K562 (cell line): ENCODE measurements around the gene TMEM11. TPM values are rescaled to one million over a fixed set of nuclear protein-coding genes. Genes with fewer than 3 reads are reported as not detected.

Source experiments
- ATAC-seq: fragments of 200-7000 bp; cut with Tn5 transposase; 3 replicates; pipeline ENCODE4 v1.9.1; 2020; ENCODE audit warnings: moderate library complexity
- BruUV-seq: library from RNA; stranded (reverse); fragments of 400-500 nt; replicated peaks from 2 replicates; lab custom pipeline; 2021; lab: Mats Ljungman, UMichigan
- CTCF ChIA-PET: fragments of 300-600 bp; formaldehyde crosslinking; extraction: SDS; loops from one replicate; lab custom pipeline; 2021; ENCODE audit warnings: low intra/inter-chr PET ratio; lab: Yijun Ruan, JAX
- POLR2A ChIA-PET: fragments of 300-600, 350-650 bp; sonication (Branson Sonifier 250); formaldehyde crosslinking; extraction: SDS; loops from one replicate; lab custom pipeline; 2021; ENCODE audit warnings: antibody characterized with exemption, inconsistent platforms; lab: Yijun Ruan, JAX
- DNase-seq, 4 experiments: peaks; one replicate each; pipeline versions ENCODE4 v3.0.0 to v3.0.0-alpha.2; 2011 to 2018; ENCODE audit warnings: low spot score in 3 of 4, mixed read lengths in 3 of 4; ENCODE audit errors: extremely low read depth in 1 of 4
- FAIRE-seq: peaks from 2 replicates; lab custom pipeline; 2011; peaks lifted over from hg19 to GRCh38; lab: Jason Lieb, UNC
- H2AFZ ChIP-seq: 2 replicates; pipeline ENCODE4 v1.6.0; 2011; ENCODE audit warnings: low read depth, low read length, control low read depth, inconsistent platforms
- H3K27ac ChIP-seq: fragments of 200-600 bp; 3 replicates; pipeline ENCODE4 v1.8.0; 2011; ENCODE audit warnings: low read depth, mild to moderate bottlenecking, control low read depth, inconsistent platforms, low read length, moderate library complexity, mixed read lengths; ENCODE audit errors: extremely low read depth
- H3K27me3 ChIP-seq, 2 experiments: fragments of 300-600 bp in 1 of 2; 2 replicates in 1 of 2; 3 replicates in 1 of 2; pipeline versions ENCODE4 v1.6.0 to v1.8.0; 2011; ENCODE audit warnings: inconsistent platforms in 2 of 2, low read length in 2 of 2, mild to moderate bottlenecking in 1 of 2, mixed read lengths in 1 of 2, moderate library complexity in 1 of 2; ENCODE audit not compliant: control insufficient read depth in 2 of 2, insufficient read depth in 2 of 2
- H3K36me3 ChIP-seq: fragments of 300-600 bp; 3 replicates; pipeline ENCODE4 v1.8.0; 2011; ENCODE audit warnings: mild to moderate bottlenecking, low read length, inconsistent platforms; ENCODE audit not compliant: control insufficient read depth, insufficient read depth
- H3K4me1 ChIP-seq, 2 experiments: fragments of 200-600 bp in 1 of 2; replicated peaks in 1 of 2; 2 replicates in 1 of 2; 3 replicates in 1 of 2; pipeline versions ENCODE4 v1.5.1 to v1.8.0; 2011; ENCODE audit warnings: inconsistent platforms in 2 of 2, low read length in 2 of 2, mild to moderate bottlenecking in 1 of 2, mixed read lengths in 1 of 2, moderate library complexity in 1 of 2; ENCODE audit not compliant: control insufficient read depth in 2 of 2, insufficient read depth in 2 of 2
- H3K4me2 ChIP-seq: 2 replicates; pipeline ENCODE4 v1.6.1; 2011; ENCODE audit warnings: low read length, control low read depth, inconsistent platforms, mixed read lengths; ENCODE audit not compliant: insufficient read depth
- H3K4me3 ChIP-seq: fragments of 200-600 bp; sonication (generic), shearing (Covaris generic); 2 replicates; pipeline ENCODE4 v1.5.1; 2016; ENCODE audit warnings: control low read depth, inconsistent platforms
- H3K79me2 ChIP-seq: fragments of 200-600 bp; 3 replicates; pipeline ENCODE4 v1.8.0; 2011; ENCODE audit warnings: low read length, inconsistent platforms; ENCODE audit not compliant: control insufficient read depth, insufficient read depth
- H3K9ac ChIP-seq, 2 experiments: 2 replicates each; pipeline versions ENCODE4 v1.6.0 to v1.6.1; 2011; ENCODE audit warnings: low read depth in 2 of 2, low read length in 2 of 2, control low read depth in 1 of 2, inconsistent platforms in 1 of 2, mild to moderate bottlenecking in 1 of 2, mixed read lengths in 1 of 2; ENCODE audit not compliant: insufficient read depth in 1 of 2
- H3K9me1 ChIP-seq: one replicate; pipeline ENCODE4 v1.6.0; 2011; ENCODE audit warnings: inconsistent platforms, mild to moderate bottlenecking, low read length, moderate library complexity; ENCODE audit not compliant: control insufficient read depth, insufficient read depth
- H3K9me3 ChIP-seq: replicated peaks from 2 replicates; pipeline ENCODE4 v1.5.1; 2011; ENCODE audit warnings: low read depth, low read length, inconsistent platforms; ENCODE audit not compliant: control insufficient read depth, insufficient read depth
- H4K20me1 ChIP-seq: replicated peaks from 2 replicates; pipeline ENCODE4 v1.6.1; 2011; ENCODE audit warnings: low read length, inconsistent platforms, mixed read lengths; ENCODE audit not compliant: control insufficient read depth, insufficient read depth
- C11orf30 ChIP-seq: fragments of 450-650 bp; IDR thresholded peaks from 2 replicates; pipeline ENCODE4 v1.6.1; 2016; ENCODE audit warnings: low read depth, mild to moderate bottlenecking
- CBX2 ChIP-seq: fragments of 200-600 bp; sonication (generic); IDR thresholded peaks from one replicate; pipeline ENCODE4 v1.6.1; 2012; ENCODE audit warnings: mild to moderate bottlenecking, low read length, inconsistent platforms; ENCODE audit not compliant: insufficient read depth, poor library complexity, severe bottlenecking
- CREM ChIP-seq: IDR thresholded peaks from 2 replicates; pipeline ENCODE4 v1.6.1; 2014; ENCODE audit warnings: antibody characterized with exemption, low read depth
- FOS ChIP-seq: IDR thresholded peaks from 3 replicates; pipeline ENCODE4 v1.6.1; 2011; ENCODE audit not compliant: insufficient read length; ENCODE audit errors: extremely low read depth
- GMEB1 ChIP-seq: fragments of 250-450 bp; sonication (Bioruptor Pico); IDR thresholded peaks from 2 replicates; pipeline ENCODE4 v1.4.0; 2020; ENCODE audit warnings: mild to moderate bottlenecking
- HCFC1 ChIP-seq: IDR thresholded peaks from 2 replicates; pipeline ENCODE4 v1.6.1; 2012; ENCODE audit warnings: low read depth, low read length, improper control_type of control experiment
- JUNB ChIP-seq: fragments of 450-650 bp; formaldehyde crosslinking; conservative IDR thresholded peaks from 2 replicates; pipeline ENCODE4 v1.4.0; 2020; ENCODE audit warnings: mild to moderate bottlenecking
- NFYB ChIP-seq: IDR thresholded peaks from 2 replicates; pipeline ENCODE4 v1.6.1; 2011; ENCODE audit warnings: mild to moderate bottlenecking, moderate library complexity; ENCODE audit not compliant: insufficient read length; ENCODE audit errors: extremely low read depth
- POLR2AphosphoS5 ChIP-seq: IDR thresholded peaks from 2 replicates; pipeline ENCODE4 v1.6.1; 2011; ENCODE audit warnings: mild to moderate bottlenecking, low read depth, low read length, moderate library complexity; ENCODE audit not compliant: control insufficient read depth, insufficient read depth
- SAP30 ChIP-seq: fragments of 200-600 bp; sonication (generic); IDR thresholded peaks from 2 replicates; pipeline ENCODE4 v1.6.1; 2012; ENCODE audit warnings: borderline replicate concordance, low read depth, mild to moderate bottlenecking, moderate library complexity, low read length, control low read depth, inconsistent platforms; ENCODE audit not compliant: insufficient read depth, poor library complexity, severe bottlenecking
- SMAD3 ChIP-seq: fragments of 450-650 bp; formaldehyde crosslinking; conservative IDR thresholded peaks from 2 replicates; pipeline ENCODE4 v1.4.0; 2020; ENCODE audit warnings: mild to moderate bottlenecking
- SMARCA4 ChIP-seq: fragments of 450-650 bp; IDR thresholded peaks from 2 replicates; pipeline ENCODE4 v1.6.1; 2016
- SMARCA5 ChIP-seq: fragments of 450-650 bp; IDR thresholded peaks from 2 replicates; pipeline ENCODE4 v1.6.1; 2016
- TBP ChIP-seq: optimal IDR thresholded peaks from 2 replicates; pipeline ENCODE3; 2011; ENCODE audit warnings: low read depth, low read length, improper control_type of control experiment
- U2AF2 ChIP-seq: fragments of 200-400 bp; formaldehyde crosslinking; optimal IDR thresholded peaks from 2 replicates; pipeline ENCODE3; 2017; ENCODE audit warnings: low read depth, mild to moderate bottlenecking, low read length
- XRCC4 ChIP-seq: IDR thresholded peaks from one replicate; pipeline ENCODE4 v1.6.1; 2011; ENCODE audit not compliant: insufficient read depth, insufficient read length; ENCODE audit errors: extremely low read depth
- ZNF174 ChIP-seq: fragments of 250-450 bp; sonication (Bioruptor Pico); IDR thresholded peaks from 2 replicates; pipeline ENCODE4 v1.4.0; 2020; ENCODE audit warnings: mild to moderate bottlenecking
- ZNF311 ChIP-seq: fragments of 250-450 bp; sonication (Bioruptor Pico); IDR thresholded peaks from 2 replicates; pipeline ENCODE4 v1.4.0; 2020; ENCODE audit warnings: mild to moderate bottlenecking, moderate library complexity
- ZNF395 ChIP-seq: fragments of 200-800 bp; sonication (Bioruptor generic); IDR thresholded peaks from 2 replicates; pipeline ENCODE4 v1.6.1; 2017; ENCODE audit warnings: missing genetic modification characterization, missing compliant biosample characterization
- ZNF444 ChIP-seq: fragments of 250-450 bp; sonication (Bioruptor Pico); IDR thresholded peaks from 2 replicates; pipeline ENCODE4 v1.4.0; 2020; ENCODE audit warnings: mild to moderate bottlenecking, moderate library complexity
- ZNF445 ChIP-seq: fragments of 250-450 bp; sonication (Bioruptor Pico); IDR thresholded peaks from 2 replicates; pipeline ENCODE4 v1.4.0; 2020; ENCODE audit warnings: low read depth, mild to moderate bottlenecking, moderate library complexity
- ZNF589 ChIP-seq: fragments of 200-800 bp; sonication (Bioruptor generic); IDR thresholded peaks from 2 replicates; pipeline ENCODE4 v1.6.1; 2016; ENCODE audit warnings: low read depth, missing genetic modification characterization, missing compliant biosample characterization
- ZNF75A ChIP-seq: fragments of 450-650 bp; formaldehyde crosslinking; IDR thresholded peaks from 2 replicates; pipeline ENCODE4 v1.4.0; 2020; ENCODE audit warnings: mild to moderate bottlenecking
- WGBS: fragments of 100-300 bp; shearing (Covaris generic); methylation state at CpG from one replicate; pipeline ENCODE4 v1.1.6; 2016; ENCODE audit warnings: low coverage, mixed read lengths; ENCODE audit not compliant: insufficient coverage; ENCODE audit errors: missing lambda C conversion rate; 5-methylcytosine and 5-hydroxymethylcytosine counted together
- in situ Hi-C: fragments of 300-500 bp; cut with MboI; formaldehyde crosslinking; loops from 4 replicates; pipeline ENCODE4 v1.15.0; 2018; ENCODE audit warnings: inconsistent platforms, mixed read lengths
- intact Hi-C: fragments of 100-400 bp; cut with micrococcal nuclease; formaldehyde crosslinking; loops from 2 replicates; pipeline ENCODE4 v1.14.2; 2022
- polyA plus RNA-seq, 8 experiments: library from polyadenylated mRNA; depleted of rRNA in 4 of 8; stranded (reverse) in 5 of 8; unstranded in 3 of 8; fragments of >200 nt; fragmentation: Nextera tagmentation in 2 of 8; fragmentation: Illumina TruSeq in 1 of 8; extraction: Ambion mirVana in 2 of 8; extraction: Trizol in 1 of 8; gene quantifications; 2 replicates each; pipeline versions ENCODE4 v1.2.1 to v1.2.3, GENCODE V29; 2011 to 2014; ENCODE audit warnings: inconsistent platforms in 1 of 8, missing spikeins in 1 of 8
- total RNA-seq, 7 experiments: library from RNA; depleted of rRNA in 6 of 7; stranded (reverse); fragments of >200 nt in 6 of 7; fragmentation: Illumina TruSeq in 2 of 7; extraction: Trizol in 2 of 7; gene quantifications; 2 replicates each; pipeline versions ENCODE4 v1.2.1 to v1.2.3, GENCODE V29; 2011 to 2021; ENCODE audit warnings: low replicate concordance in 1 of 7

The TMEM11 gene
- total and polyA plus RNA-seq, 9 of the 15 experiments (the other 6 are each of a cell fraction or from before 2014, with no cell fraction given) = 12.0 to 40.7 (median 30.0) TPM

- TF ChIP-seq ZNF311 (no peak), CBX2 (no peak), JUNB (no peak), SMARCA5 (no peak), FOS (no peak), POLR2AphosphoS5 (no peak), TBP (no peak), ZNF444 (CRISPR knock-in tag) (no peak)
Observed at GRCh38 chr17:21228845-21229244, 14.9 kb upstream of the TMEM11 start (continued).

- intact Hi-C loops = no loop called here
- H3K9ac ChIP-seq = no peak overlapping the region
- POLR2A ChIA-PET = no interaction called here
- TF ChIP-seq U2AF2 = no peak
- TF ChIP-seq C11orf30 = no peak
- no peak for TF ChIP-seq ZNF174
- TF ChIP-seq SMARCA4 = no peak
- no peak for TF ChIP-seq HCFC1
- no peak for TF ChIP-seq ZNF445 (CRISPR knock-in tag)
- no peak for TF ChIP-seq ZNF75A
- TF ChIP-seq XRCC4 = no peak
- no peak for TF ChIP-seq ZNF589 (CRISPR knock-in tag)
- no peak for TF ChIP-seq NFYB
- no peak for TF ChIP-seq ZNF395
- no peak for TF ChIP-seq SAP30
- TF ChIP-seq GMEB1 (CRISPR knock-in tag) = no peak
- TF ChIP-seq CREM = no peak
- TF ChIP-seq SMAD3 (CRISPR knock-in tag) = no peak
Observed at GRCh38 chr17:21228111-21228510, 14.2 kb upstream of the TMEM11 start.

More at GRCh38 chr17:21228111-21228510, 14.2 kb upstream of the TMEM11 start:
- FAIRE-seq (no peak), ATAC-seq (no peak; the same call in 2 of the 3 replicates), DNase-seq (no peak)
- Histone ChIP-seq H4K20me1 (no peaks in the 10 kb centered on the region), H3K9me1 (no peaks in the 10 kb centered on the region), H3K4me1 (no peaks in the 10 kb centered on the region), H3K9me3 (no peaks in the 10 kb centered on the region), H3K4me2 (no peak overlapping the region), H3K27me3 (no peaks in the 10 kb centered on the region), H3K4me3 (no peak overlapping the region), H3K27ac (no peak overlapping the region), H2AFZ (no peak overlapping the region), H3K79me2 (no peaks in the 10 kb centered on the region), H3K36me3 (0 out of 3 replicates have a peak, but pooled peaks cover under 1% of the 10 kb centered on the region)
- BruUV-seq = no TSS peak
- in situ Hi-C loops = no loop called here
- WGBS = 14% methylated on average over 1 of the region's 4 CpGs
- CTCF ChIA-PET = no interaction called here
